ENCODE measurements around the gene SPEM3. TPM values are rescaled to one million over a fixed set of nuclear protein-coding genes. Genes with fewer than 3 reads are reported as not detected.

Gene SPEM3
- total and polyA plus RNA-seq, 2 of the 4 experiments (the other 2 are of a cell fraction): not detected

DNA sequence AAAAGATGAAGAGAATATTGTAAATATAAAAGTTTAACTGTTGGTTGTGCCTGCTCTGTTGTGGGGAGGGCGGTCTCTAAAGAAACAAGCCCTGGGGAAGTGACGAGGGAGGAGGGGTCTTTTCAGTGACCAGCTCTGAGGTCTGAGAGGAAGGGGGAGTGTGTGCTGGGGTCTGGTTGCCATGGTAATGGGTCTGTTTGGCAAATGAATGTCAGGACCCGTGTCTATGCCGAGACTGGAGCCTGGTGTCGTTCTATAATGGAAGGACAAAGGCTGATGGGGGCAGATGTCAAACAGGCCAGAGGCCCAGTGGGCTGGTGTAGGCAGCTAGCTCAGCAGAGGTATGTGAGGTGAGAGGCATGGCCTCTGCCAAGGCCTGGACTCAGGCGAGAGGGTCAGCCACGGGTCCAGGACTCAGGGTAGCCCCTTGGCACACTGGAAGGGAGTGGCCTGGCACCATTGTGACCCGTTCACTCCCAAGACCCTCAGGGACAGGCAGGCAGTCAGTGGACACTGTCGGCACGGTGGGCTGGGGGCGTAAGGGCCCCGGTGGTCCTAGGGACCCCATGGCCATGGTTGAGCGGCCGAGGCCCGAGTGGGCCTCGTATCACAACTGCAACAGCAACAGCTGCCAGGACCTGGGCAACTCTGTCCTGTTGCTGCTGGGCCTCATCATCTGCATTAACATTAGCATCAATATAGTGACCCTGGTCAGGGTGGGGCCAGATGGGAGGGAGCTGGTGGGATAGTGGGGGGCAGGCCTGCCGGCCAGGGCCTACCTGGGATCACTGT lies 8.6 kb upstream of the SPEM3 start, which contains the start of gene SPEM1 (continued):
- TF ChIP-seq, protein P1, sequence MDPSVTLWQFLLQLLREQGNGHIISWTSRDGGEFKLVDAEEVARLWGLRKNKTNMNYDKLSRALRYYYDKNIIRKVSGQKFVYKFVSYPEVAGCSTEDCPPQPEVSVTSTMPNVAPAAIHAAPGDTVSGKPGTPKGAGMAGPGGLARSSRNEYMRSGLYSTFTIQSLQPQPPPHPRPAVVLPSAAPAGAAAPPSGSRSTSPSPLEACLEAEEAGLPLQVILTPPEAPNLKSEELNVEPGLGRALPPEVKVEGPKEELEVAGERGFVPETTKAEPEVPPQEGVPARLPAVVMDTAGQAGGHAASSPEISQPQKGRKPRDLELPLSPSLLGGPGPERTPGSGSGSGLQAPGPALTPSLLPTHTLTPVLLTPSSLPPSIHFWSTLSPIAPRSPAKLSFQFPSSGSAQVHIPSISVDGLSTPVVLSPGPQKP (IDR thresholded peaks at IDR 0.05; ENCODE audit: borderline replicate concordance, low read depth, low read length): no peak

DNA sequence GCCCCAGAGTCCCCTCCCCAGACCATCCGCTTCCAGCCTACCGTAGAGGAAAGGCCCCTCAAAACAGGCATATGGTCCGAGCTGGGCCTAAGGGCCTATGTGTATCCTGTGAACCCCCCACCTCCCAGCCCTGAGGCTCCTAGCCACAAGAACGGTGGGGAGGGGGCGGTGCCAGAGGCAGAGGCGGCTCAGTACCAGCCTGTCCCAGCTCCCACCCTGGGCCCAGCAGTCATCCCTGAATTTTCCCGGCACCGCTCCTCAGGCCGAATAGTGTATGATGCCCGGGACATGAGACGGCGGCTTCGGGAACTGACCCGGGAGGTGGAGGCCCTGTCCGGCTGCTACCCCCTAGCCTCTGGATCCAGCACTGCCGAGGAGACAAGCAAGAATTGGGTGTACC lies 7.5 kb upstream of the SPEM3 start:
- Histone ChIP-seq H2AK5ac (ENCODE audit: low read depth, low read length) (no peak overlapping the region), H3K18ac (ENCODE audit: low read depth, low read length) (no peak overlapping the region), H3K4ac (ENCODE audit: low read depth, low read length) (no peak overlapping the region), H3K79me1 (ENCODE audit: low read depth in 1 of 2, low read length in 2 of 2) (no peaks in the 10 kb centered on the region), H4K8ac (ENCODE audit: low read depth in 2 of 2, low read length in 2 of 2) (no peak overlapping the region), H3K4me3 (ENCODE audit: insufficient read depth, low read depth, low read length) (no peak overlapping the region), H3K36me3 (ENCODE audit: control insufficient read depth, insufficient read depth, low read length) (peaks cover 10% of the 10 kb centered on the region; the same call in 1 of the 2 replicates), H3K4me1 (ENCODE audit: control insufficient read depth, insufficient read depth, low read length) (no peaks in the 10 kb centered on the region), H4K5ac (ENCODE audit: low read depth, low read length) (no peak overlapping the region), H2BK120ac (ENCODE audit: low read depth, low read length) (no peak overlapping the region), H2BK20ac (ENCODE audit: low read depth, low read length) (no peak overlapping the region), H3K27me3 (ENCODE audit: control insufficient read depth, insufficient read depth, low read length) (0 out of 2 replicates have a peak, but pooled peaks cover 2% of the 10 kb centered on the region), H3K27ac (ENCODE audit: insufficient read depth, low read length) (no peak overlapping the region), H3K9me1 (ENCODE audit: insufficient read depth, low read length) (0 out of 2 replicates have a peak, but pooled peaks cover 3% of the 10 kb centered on the region), H4K20me1 (ENCODE audit: insufficient read depth, low read length) (peaks cover 3% of the 10 kb centered on the region; the same call in 1 of the 2 replicates), H2BK15ac (ENCODE audit: low read depth, low read length) (no peak overlapping the region), H3K14ac (replicated peaks; ENCODE audit: low read depth, low read length) (no peak overlapping the region), H3K9ac (ENCODE audit: low read depth, low read length) (no peak overlapping the region), H2BK5ac (ENCODE audit: low read depth, low read length, poor library complexity, severe bottlenecking) (no peak overlapping the region), H3K23ac (ENCODE audit: low read depth, low read length) (no peak overlapping the region), H2AFZ (replicated peaks; ENCODE audit: low read length, poor library complexity) (no peak overlapping the region), H4K91ac (ENCODE audit: insufficient read depth, low read depth, low read length) (no peak overlapping the region), H3K56ac (ENCODE audit: extremely low read depth, insufficient read depth, low read length) (no peak overlapping the region), H3K4me2 (ENCODE audit: low read depth, low read length) (no peak overlapping the region), H2AK9ac (replicated peaks; ENCODE audit: low read depth, low read length, poor library complexity) (no peak overlapping the region), H3K9me3 (ENCODE audit: control insufficient read depth, insufficient read depth, low read length) (no peaks in the 10 kb centered on the region)
- CTCF ChIA-PET: no interaction called here
- intact Hi-C loops (cut with micrococcal nuclease) (no loop called here), in situ Hi-C loops (cut with MboI; ENCODE audit: low sequenced_read_pairs) (no loop called here), dilution Hi-C loops (cut with HindIII; ENCODE audit: low sequenced_read_pairs, unreplicated experiment) (no loop called here)
- BruUV-seq (replicated peaks): no TSS peak
- WGBS, 2 experiments (ENCODE audit: extremely low coverage in 2 of 2, insufficient read length in 1 of 2): 93% methylated on average over 13 of the region's 16 CpGs; no CpG with 5 or more reads in 1 of the 2 experiments
- no peak for ATAC-seq (ENCODE audit: low read depth)
- POLR2A ChIA-PET (ENCODE audit: unreplicated experiment): no interaction called here
- DNase-seq: no peak
- TF ChIP-seq POLR2A (IDR thresholded peaks at IDR 0.05; ENCODE audit: low read depth, low read length): no peak
- TF ChIP-seq, protein P2, sequence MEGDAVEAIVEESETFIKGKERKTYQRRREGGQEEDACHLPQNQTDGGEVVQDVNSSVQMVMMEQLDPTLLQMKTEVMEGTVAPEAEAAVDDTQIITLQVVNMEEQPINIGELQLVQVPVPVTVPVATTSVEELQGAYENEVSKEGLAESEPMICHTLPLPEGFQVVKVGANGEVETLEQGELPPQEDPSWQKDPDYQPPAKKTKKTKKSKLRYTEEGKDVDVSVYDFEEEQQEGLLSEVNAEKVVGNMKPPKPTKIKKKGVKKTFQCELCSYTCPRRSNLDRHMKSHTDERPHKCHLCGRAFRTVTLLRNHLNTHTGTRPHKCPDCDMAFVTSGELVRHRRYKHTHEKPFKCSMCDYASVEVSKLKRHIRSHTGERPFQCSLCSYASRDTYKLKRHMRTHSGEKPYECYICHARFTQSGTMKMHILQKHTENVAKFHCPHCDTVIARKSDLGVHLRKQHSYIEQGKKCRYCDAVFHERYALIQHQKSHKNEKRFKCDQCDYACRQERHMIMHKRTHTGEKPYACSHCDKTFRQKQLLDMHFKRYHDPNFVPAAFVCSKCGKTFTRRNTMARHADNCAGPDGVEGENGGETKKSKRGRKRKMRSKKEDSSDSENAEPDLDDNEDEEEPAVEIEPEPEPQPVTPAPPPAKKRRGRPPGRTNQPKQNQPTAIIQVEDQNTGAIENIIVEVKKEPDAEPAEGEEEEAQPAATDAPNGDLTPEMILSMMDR (conservative IDR thresholded peaks at IDR 0.05; ENCODE audit: low read depth, low read length): no peak
- no peak for TF ChIP-seq MAZ (IDR thresholded peaks at IDR 0.05; ENCODE audit: borderline replicate concordance, low read depth, low read length)
- TF ChIP-seq FOS (IDR thresholded peaks at IDR 0.05; ENCODE audit: low read depth, low read length): no peak
- no peak for TF ChIP-seq SMC3 (IDR thresholded peaks at IDR 0.05; ENCODE audit: low read depth, low read length)
- no peak for TF ChIP-seq NFE2L2 (IDR thresholded peaks at IDR 0.05; ENCODE audit: low read depth, low read length)
- TF ChIP-seq CEBPB (IDR thresholded peaks at IDR 0.05; ENCODE audit: low read depth, low read length): no peak
- TF ChIP-seq MXI1 (IDR thresholded peaks at IDR 0.05; ENCODE audit: borderline replicate concordance, low read depth, low read length): no peak
- TF ChIP-seq CHD1 (IDR thresholded peaks at IDR 0.05; ENCODE audit: low read depth, low read length): no peak
- no peak for TF ChIP-seq MAFK (IDR thresholded peaks at IDR 0.05; ENCODE audit: low read depth, low read length)
- TF ChIP-seq BHLHE40 (IDR thresholded peaks at IDR 0.05; ENCODE audit: low read depth, low read length): no peak
- TF ChIP-seq, protein P1 (IDR thresholded peaks at IDR 0.05; ENCODE audit: borderline replicate concordance, low read depth, low read length): no peak
